HG02571 (cell line): Measurements from ENCODE around the gene OSMR.
"Not testable (repeated sequence)": the region's sequence is repeated elsewhere in the genome, so short reads cannot be mapped to it uniquely, and the experiment has no call there.

Experiments
- ATAC-seq: cut with Tn5 transposase; IDR thresholded peaks from one replicate; pipeline ENCODE4 v1.9.1; 2021; ENCODE audit warnings: mild to moderate bottlenecking, moderate library complexity; ENCODE audit not compliant: unreplicated experiment

OSMR gene

DNA sequence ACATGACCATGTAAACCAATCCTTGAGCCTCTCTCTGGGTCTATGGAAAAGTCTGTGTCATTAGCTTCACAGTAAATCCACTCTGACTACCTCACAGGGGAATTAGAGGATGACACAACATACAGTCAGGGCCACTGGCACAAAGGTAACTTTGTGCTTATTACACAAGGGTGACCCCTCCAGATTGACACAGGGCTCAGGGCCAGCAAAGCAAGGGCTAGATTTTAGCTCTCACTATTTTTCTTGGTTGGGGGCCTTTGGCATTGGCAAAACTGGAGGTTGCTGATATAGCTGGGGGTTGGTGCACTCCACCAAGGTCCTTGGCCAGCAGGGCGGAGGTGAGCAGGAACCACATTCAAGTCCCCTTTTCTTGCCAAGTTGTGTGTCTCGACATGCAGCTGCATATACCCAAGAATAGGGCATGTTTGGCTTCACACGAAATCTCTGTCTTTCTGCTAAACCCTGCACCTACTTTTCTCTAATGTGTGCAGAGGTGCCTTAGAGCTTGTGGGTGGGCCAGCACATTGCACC lies 15.2 kb upstream of the OSMR start:
- ATAC-seq: no peak

DNA sequence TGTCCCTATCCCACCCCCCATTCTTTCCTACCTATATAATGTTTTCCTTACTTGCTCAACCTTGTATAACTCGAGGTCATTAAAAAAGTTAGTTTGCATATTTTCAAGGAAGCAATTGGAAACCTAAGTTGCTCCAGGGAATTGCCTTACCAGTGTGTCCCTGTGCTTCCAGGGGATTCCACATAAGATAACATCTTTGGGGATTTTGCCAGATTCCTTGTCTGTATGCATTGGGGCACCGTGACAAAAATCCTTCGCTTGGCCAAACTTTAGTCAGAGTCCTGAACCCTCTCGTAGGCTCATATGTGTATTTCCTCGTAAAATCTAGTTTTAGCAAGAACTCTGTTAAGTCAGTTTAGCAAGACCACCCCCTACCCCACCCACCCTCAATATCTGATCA lies 14.7 kb upstream of the OSMR start:
- ATAC-seq: no peak

DNA sequence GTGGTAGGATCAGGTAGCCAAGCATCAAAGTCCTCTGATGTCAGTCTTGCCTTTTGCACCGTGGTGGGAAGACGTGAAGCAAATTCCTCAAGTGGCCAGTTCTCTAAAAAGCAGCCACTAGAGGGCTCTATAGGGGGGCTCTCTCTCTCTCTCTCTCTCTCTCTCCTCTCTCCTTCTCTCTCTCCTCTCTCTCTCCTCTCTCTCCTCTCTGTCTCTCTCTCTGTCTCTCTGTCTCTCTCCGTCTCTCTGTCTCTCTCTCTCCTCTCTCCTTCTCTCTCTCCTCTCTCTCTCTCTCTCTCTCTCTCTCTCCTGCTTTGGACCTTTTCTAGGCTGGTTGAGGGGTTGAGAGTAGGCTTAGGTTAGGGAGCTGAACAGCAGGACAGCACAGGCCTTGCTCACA lies 13.9 kb upstream of the OSMR start:
- ATAC-seq: no peak

DNA sequence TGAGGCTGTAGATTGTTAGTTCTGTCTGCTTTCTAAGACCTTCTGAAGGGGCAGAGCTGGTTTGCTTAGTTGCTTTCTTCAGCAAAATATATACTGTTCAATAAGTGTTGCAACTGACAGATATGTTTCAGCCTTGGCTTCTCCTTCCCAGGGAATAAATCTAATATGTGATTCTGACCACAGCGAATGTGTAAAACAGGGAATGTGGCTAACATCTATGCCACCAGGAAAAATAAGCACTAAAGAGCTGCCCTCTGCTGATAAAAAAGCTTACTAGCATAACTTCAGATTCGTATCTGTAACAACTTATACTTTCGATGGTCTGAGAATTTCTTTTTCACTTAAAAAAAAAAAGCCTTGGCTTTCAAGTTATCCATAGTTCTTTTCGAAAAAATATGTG lies 13.0 kb upstream of the OSMR start:
- no peak for ATAC-seq

DNA sequence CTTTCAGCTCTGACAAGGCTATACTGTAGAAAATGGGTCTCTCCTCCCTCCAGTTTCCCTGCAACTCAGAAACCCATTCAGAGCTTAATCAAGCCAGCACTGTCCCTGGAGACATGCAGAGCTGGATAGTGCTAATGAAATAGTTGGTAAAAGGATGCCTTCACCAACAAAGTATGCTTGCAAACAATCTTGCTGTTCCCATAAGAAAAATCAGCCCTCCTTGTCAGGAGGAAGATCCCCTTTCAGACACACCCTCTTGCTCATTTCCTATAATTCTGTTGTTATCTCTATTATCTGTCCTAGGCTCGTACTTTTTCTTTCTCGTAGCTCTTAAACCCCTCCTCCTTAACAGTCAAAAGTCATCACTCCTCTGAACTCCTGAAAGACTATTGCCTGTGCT lies 9.9 kb upstream of the OSMR start:
- ATAC-seq: no peak

DNA sequence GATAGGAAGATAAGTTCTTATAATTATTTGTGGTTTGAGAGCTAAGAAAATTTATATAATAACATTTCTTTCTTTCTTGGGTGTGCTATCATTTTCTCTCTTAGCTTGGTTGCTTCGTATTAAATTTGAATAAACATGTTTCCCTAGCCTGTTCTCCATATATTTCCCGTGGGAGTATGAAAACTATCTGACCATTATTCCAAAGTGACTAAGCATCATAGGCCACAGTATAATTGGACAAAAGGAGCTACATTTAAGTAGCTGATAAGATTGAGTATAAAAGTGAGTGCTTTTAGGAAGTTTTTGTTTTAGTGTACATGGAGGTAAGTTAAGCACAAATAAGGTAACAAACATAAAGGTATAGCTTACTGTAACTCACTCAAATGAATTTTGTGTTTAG lies 8.4 kb upstream of the OSMR start:
- ATAC-seq: no peak

DNA sequence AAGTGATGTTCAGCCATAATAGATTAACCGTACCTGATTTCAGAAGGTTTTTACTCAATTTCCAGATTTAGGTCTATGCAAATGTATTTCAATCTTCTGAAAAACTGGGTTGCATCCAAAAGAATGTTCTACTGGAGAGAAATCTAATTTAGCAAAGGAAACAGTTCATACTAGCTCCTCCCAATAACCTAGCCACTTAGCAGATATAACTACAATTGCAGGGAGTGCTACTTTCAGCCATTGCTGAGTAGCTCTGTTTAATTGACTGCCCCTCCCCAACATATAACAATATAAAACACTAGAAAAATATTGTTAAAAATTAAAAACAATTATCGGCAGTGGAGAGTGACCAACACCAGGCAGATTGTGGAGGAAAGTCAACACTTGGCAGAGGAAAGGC lies 7.9 kb upstream of the OSMR start:
- ATAC-seq: no peak

DNA sequence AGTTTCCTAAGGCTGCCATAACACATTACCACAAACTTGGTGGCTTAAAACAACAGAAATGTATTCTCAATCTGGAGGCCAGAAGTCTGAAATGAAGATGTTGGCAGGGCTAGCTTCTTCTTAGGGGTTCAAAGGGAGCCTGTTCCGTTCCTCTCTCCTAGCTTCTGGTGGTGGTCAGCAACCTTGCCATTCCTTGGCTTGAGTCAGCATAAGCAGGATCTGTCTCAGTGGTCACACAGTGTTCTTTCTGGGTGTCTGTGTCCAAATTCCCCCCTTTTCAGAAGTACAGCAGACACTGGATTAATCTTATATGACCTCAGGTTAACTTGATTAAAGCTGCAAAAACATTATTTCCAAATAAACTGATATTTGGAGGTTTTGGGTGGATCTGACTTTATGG lies 2.1 kb upstream of the OSMR start:
- no peak for ATAC-seq

DNA sequence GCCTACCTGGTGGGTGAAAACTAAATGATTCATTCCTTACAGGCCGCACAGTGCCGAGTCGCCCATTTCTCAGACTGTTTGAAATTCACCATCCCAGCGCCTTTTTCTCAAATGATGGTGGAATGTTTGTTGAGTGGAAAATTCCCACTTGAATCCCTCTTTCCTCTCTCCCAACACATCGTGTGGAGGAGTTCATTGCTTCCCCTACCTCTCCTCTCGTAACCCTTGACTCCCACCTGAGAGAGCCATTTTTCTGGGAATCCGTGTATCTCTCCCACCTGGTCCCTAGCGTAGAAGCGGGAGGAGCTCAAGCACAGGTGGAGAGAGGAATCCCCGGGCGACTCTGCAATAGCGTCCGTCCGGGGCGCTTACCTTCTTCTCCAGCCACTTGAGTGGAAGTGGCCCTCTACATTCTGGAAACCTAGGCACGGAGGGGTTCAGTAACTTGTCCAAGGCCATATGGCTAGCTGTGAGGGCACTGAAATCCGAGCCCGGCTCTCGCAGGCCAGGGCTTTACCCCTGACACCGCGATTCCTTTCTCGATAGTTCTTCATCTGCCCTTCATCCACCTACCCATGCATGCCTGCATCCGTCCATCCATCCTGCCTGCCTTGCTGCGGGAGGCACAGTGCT lies 683 bp downstream of the OSMR start:
- ATAC-seq: no peak

DNA sequence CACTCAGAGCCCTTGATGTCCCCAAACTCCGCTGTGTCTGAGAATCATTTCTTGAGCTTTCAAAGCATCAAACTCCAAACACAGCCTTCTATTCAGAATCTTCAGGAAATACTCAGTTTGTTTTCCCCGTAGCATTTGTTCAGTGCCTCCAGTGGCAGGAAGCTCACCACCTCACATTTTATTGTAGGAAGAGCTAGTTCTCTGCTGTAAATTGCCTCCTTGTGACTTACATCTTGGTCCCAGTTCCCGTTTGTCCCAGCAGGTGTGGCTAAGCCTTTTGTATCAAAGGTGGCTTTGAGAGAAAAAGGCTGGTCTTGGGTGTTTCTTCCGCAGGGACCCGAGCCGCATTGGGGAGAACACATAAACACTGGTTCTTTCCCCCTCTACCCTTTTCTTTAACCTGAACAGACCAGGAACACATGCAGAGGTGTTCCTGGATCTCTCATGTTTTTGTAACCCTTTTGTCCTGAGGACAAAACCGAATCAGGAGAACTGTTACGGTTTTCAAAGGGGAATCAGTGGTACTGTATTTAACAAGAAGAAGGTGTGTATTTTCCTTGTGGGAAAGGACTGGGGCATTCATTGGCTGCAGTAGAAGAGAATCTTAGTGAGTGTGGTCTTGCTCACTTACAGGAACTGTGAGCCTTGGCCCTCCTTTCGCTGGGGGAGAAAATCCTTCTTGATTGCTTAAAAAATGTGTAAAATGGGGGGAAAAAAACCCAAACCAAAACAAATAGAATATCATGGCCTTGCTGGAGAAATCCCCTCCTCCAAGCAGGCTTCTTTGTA lies 1.9 kb downstream of the OSMR start:
- ATAC-seq: no peak

DNA sequence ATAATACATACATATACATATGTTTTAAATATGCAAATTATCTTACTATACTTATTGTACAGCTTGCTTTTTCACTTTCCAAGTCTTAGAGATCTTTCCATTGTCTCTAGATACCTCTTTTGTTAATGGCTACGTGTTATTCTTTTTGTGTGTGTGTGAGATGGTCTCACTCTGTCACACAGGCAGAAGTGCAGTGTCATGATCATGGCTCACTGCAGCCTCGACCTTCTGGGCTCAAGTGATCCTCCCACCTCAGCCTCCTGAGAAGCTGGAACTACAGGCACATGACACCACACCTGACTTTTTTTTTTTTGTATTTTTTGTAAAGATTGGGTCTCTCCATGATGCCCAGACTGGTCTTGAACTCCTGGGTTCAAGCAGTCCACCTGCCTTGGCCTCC lies 2.8 kb downstream of the OSMR start:
- ATAC-seq: no peak

DNA sequence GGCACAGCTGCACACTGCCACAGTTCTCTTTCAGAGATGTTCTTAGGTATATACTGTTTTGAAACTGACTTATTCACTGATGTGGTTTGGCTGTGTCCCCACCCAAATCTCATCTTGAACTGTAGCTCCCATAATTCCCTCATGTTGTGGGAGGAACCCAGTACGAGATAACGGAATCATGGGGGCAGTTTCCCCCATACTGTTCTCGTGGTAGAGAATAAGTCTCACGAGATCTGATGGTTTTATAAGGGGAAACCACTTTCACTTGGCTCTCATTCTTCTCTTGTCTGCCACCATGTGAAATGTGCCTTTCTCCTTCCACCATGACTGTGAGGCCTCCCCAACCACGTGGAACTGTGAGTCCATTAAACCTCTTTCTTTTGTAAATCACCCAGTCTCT lies 5.8 kb downstream of the OSMR start:
- not testable (repeated sequence) for ATAC-seq

DNA sequence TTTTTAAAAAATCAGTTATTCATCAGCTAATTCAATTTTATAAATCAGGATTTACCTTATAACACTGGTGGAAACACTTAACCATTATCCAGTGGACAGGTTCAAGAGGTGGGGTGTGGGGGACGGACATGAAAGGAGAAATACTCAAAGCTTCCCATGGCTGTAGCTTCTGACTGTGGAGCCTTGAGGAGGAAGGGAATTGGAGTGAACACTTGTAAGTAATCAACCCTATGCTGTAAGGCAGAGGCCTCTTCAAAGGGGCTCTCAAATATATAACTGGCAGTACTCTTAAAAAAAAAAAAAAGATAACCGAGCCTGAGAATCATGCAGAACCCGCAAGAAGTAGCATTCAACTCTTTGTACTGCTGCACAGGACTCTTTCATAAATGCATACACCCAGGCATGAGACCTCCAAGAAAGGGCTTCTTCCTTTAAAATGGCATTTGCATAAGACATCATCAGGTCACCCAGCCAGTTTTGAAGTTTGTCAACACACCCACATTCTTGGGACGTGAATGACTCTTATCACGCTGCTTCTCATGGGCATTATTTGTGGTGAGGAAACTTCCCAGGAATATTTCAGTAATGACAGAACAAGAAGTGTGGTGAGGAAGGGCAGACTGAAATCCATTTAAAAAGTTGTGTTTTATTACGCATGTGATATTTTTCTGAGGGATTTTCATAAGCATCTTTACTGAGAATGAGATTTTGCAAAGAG lies 8.1 kb downstream of the OSMR start:
- no peak for ATAC-seq

DNA sequence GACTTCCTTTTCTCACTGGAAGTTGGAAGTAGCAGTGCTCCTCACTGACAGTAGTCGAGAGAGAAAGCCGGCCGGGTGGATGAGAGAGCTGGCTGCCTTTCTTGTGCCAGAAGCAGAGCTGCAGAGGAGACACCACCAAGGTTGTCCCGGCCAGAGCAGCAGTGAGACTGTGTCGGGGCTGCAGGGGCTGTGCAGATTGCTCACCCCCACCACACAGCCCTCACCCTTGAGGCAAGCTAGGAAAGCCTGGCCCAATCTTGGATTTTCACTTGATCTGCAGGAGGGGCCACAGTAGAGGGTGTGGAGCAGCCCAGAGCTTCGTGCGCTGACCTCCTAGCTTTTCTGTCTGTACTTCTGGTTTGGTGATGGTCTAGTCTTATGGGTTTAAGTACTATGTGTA lies 9.1 kb downstream of the OSMR start:
- no peak for ATAC-seq

DNA sequence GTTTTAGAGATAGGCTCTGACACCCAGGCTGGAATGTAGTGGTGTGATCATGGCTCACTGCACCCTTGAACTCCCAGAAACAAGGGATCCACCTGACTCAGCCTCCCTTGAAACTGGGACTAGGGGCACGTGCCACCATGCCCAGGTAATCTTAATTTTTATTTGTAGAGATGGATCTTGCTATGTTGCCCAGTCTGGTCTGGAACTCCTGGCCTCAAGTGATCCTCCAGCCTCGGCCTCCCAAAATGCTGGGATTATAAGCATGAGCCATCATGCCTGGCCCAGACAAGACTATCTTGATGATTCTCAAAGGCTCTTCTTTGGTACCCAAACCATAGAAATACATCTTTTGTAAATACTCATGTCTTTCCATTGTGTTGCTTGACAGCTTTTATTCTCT lies 10.8 kb downstream of the OSMR start:
- ATAC-seq: no peak

DNA sequence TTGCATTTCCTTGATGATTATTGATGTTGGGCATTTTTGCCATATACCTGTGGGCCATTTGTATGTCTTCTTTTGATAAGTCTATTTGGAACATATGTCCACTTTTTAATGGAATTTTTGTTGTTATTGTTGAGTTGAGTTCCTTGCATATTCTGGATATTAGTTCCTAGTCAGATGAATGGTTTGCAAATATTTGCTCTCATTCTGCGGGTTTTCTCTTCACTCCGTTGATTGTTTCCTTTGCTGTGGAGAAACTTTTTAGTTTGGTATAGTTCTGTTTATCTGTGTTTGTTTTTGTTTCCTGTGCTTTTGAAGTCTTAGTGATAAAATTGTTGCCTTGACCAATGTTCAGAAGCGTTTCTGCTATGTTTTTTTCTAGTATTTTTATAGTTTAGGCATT lies 13.0 kb downstream of the OSMR start:
- no peak for ATAC-seq

DNA sequence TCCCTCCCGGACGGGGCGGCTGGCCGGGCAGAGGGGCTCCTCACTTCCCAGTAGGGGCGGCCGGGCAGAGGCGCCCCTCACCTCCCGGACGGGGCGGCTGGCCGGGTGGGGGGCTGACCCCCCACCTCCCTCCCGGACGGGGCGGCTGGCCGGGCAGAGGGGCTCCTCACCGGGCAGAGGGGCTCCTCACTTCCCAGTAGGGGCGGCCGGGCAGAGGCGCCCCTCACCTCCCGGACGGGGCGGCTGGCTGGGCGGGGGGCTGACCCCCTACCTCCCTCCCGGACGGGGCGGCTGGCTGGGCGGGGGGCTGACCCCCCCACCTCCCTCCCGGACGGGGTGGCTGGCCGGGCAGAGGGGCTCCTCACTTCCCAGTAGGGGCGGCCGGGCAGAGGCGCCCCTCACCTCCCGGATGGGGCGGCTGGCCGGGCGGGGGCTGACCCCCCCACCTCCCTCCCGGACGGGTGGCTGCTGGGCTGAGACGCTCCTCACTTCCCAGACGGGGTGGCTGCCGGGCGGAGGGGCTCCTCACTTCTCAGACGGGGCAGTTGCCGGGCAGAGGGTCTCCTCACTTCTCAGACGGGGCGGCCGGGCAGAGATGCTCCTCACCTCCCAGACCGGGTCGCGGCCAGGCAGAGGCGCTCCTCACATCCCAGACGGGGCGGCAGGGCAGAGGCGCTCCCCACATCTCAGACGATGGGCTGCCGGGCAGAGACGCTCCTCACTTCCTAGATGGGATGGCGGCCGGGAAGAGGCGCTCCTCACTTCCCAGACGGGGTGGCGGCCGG lies 16.4 kb downstream of the OSMR start:
- not testable (repeated sequence) for ATAC-seq

DNA sequence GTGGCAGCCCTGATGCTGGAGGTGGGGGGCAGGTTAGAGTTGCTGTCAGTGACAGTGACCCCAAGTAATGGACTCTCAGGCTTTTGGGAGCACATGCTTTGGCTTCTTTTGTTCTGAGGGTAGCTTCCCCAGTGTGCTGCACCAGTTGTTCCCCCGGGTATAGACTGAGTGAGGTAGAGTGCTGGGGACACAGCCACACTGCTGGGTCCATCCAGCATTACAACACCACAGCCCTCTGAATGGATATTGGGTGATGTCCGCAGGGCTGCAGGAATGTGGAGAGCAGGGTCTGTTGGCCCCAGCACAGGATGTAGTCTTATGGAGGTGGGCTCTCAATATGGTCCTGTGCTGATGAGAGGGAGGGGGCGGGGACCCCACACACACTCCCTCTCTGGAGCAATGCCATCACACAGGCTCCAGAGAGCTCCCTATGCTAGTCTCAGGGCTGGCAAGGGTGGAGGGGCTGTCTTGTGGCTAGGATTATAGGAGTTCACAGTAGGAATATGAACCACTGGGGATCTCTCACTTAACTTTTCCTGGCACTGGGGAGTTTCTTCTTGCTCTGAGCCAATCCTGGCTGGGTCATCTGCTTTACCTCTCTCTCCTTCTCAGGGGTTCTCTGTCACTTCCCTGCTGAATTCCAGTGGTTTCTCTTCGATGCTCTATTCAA lies 20.7 kb downstream of the OSMR start:
- ATAC-seq: no peak

DNA sequence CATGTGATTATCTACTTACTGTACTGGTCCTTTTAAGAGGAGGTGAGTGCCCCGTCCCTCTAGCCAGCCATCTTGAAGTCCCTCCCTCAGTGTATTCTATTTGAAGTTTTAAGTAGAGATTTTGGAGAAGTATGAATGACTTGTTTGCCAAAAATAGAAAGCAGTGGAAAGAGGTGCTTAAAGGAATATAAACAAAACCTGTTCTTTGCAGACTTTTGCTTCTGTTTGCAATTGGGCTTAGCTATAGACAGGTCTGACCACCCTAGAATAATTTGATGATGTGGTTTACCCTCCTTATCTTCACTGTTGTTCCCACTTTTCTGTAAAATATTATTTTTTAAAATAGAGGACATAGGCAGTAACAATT lies 21.2 kb downstream of the OSMR start:
- ATAC-seq: no peak

DNA sequence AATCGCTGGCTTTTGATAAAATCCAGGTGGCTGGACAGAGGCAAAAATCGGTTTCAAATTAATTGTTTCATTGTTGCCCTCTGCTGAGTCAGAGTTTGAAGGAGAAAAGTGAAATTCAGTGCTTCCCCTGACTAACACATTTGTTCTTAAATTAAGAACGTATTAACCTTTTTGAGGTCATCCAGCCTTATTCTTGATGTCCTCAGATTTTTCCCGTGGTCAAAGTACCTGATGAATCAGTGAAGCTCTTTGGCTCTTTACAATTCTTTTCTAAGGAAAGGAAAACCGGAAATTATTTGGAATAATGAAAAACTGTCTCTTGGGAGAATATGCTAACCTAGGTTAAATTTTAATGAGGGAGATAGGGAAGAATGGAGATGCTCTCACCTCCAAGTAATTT lies 21.6 kb downstream of the OSMR start:
- ATAC-seq: no peak

DNA sequence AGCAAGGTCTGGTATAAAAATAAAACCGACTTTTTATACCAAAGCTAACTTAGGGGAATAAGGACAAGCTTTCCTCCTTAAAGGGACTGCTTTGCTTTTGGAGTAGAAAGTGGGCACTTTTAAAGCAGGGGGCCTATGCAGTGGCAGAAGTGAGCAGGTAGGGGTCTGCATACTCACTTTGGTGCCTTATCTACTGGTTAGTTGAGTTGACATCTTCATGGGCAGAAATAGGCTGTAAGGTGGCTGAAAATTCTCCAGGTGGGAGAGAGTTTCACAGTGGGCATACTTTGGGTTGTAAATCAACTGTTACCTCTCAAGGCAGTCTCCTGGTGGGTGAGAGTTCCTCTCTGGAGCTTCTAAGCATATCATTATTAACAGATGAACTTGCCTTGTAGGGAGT lies 24.8 kb downstream of the OSMR start:
- no peak for ATAC-seq
